C4-2B (cell line): ENCODE measurements around the gene RPTOR.

Experiments used
- H3K27ac ChIP-seq: fragments of 450-650 bp; 2 replicates; pipeline ENCODE4 v1.5.1; 2017
- ZFX ChIP-seq: fragments of 450-650 bp; IDR thresholded peaks from 2 replicates; pipeline ENCODE4 v1.6.1; 2017
- TF ChIP-seq, protein P1 (sequence below): fragments of 450-650 bp; conservative IDR thresholded peaks from 2 replicates; pipeline ENCODE4 v1.5.1; 2017; ENCODE audit warnings: mild to moderate bottlenecking

RPTOR gene

DNA sequence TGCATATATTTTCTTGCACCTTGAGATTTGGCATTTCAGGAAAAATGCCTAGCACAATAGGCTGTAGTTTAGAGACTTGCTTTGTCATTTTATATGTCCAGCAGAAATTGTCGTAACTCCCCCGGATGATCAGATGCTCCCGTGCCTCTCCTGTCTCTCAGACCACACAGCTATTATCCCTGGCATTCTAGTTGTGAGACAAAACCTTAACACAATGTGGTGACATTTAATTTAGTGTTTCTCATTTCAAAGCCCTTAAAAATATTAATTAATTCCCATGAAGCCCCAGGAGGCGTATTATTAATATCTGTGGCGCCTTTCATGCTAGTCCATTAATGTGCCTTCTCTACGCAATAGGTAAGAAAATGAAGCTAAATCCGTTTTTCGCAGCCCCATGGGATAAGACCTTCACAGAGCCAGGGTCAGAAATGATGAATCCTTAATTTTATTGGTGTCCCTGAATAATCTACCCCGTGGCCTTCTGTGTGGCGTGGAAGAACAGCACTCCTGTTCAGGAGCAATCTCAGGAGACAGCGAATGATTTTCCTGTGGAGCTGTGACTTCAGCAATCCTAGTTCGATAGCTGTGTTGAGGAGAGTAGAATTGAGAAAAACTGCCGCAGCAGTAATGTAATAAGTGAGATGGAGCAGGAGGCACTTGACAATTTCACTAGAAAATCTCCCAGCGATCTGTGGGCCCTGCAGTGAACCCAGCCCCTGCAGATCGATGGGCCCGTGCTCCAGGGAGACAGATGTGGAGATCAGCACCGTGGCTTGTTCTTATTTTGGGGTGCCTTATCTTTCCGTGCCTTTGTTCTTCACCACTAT is 157.9 kb downstream of the RPTOR start:
- H3K27ac ChIP-seq: no peak overlapping the region
- no peak for TF ChIP-seq ZFX
- TF ChIP-seq, protein P1, sequence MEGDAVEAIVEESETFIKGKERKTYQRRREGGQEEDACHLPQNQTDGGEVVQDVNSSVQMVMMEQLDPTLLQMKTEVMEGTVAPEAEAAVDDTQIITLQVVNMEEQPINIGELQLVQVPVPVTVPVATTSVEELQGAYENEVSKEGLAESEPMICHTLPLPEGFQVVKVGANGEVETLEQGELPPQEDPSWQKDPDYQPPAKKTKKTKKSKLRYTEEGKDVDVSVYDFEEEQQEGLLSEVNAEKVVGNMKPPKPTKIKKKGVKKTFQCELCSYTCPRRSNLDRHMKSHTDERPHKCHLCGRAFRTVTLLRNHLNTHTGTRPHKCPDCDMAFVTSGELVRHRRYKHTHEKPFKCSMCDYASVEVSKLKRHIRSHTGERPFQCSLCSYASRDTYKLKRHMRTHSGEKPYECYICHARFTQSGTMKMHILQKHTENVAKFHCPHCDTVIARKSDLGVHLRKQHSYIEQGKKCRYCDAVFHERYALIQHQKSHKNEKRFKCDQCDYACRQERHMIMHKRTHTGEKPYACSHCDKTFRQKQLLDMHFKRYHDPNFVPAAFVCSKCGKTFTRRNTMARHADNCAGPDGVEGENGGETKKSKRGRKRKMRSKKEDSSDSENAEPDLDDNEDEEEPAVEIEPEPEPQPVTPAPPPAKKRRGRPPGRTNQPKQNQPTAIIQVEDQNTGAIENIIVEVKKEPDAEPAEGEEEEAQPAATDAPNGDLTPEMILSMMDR: no peak

DNA sequence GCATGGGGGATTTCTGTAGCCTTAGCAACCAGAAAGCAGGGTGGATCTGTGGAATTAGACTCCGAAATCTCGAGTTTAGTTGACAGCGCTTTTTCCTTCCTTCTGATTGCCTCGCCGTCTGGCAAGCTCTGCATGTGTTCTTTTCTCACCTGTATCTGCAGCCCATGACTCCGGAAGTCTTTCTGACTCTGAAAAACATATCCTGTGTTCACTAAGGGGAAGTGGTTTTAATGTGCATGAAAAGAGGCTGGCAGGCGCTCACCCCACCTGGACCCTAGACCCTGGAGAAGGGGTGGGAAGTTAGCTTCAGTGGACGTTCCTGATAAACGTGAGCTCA is 158.5 kb downstream of the RPTOR start:
- H3K27ac ChIP-seq: no peak overlapping the region
- TF ChIP-seq, protein P1: no peak
- no peak for TF ChIP-seq ZFX

DNA sequence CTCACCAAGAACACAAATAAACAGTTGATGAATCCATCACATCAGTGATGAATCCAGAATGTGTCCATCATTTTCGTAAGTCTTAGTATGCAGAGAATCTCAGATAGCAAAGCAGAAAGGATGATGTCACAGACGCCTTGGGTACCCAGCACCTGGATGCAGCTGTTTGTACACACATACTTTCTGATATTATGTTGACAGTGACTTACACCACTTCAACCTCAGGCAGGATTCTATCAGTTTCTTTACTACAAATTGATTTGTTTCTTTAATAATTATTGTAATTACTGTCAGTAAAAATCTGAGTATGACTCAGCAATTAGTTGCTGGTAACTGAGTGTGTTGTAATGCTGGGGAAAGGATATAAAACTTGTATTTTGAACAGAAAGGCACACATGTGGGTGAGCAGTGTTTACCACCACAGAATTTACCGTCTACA is 159.8 kb downstream of the RPTOR start:
- H3K27ac ChIP-seq: no peak overlapping the region
- TF ChIP-seq, protein P1: no peak

DNA sequence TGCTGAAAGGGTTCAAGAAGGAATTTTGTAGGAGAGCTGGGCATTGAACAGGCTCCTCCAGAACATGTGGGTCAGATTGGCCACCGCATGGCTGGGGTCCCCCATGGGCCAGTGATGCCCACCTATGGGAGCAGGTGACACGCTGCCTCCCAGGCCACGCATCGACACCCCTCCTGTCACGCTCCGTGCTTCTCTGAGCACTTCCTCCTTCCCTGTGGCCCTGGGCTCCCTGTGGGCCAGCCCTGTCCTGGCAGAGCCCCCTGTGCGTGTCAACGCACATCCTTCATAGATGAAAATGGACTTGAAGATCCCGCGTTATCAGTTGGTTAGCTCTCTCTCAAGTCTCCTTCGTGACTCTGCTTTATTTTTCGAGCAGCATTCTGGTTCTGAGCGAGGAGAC is 160.3 kb downstream of the RPTOR start:
- TF ChIP-seq ZFX: no peak
- TF ChIP-seq, protein P1: no peak
- H3K27ac ChIP-seq: no peak overlapping the region

DNA sequence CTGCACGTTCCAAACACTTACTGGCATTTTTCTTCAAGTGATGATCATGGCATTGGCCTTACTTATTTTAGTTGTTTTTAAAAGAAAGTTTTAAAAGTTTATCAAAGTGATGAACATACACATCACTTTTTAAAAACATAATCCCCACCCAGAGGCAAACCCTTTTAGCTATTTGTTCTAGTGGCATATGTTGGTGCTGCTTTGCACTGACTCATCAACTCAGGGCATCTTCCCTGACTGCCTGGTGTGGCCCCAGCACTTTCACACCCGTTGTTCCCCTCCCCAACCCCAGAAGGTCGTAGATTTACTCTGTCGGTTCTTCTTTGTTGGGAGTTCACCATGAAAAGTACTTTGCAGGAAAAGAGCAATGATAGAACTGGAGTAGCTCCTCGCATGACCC is 161.3 kb downstream of the RPTOR start:
- TF ChIP-seq ZFX: no peak
- peak overlapping the region; percentile 44 for H3K27ac ChIP-seq

DNA sequence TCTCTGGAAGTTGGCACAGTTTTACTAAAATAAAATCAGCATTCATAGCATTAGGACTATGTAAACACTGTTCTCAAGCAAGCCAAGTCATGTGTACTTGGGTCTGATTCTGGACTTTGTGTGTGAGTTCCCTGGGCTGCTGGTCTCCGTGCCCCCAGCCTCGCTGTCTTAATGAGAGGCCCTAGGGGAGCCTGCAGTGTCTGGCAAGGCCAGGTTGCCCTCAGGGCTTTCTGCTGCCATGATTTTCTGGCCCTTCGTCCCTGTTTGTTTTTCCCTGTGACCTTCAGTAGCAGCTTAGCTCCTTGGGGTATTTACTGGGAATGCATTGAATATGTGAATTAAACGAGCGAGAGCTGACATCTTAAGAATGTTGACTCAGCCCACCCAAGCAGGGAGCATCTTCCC is 161.8 kb downstream of the RPTOR start:
- peak overlapping the region; percentile 44 for H3K27ac ChIP-seq

DNA sequence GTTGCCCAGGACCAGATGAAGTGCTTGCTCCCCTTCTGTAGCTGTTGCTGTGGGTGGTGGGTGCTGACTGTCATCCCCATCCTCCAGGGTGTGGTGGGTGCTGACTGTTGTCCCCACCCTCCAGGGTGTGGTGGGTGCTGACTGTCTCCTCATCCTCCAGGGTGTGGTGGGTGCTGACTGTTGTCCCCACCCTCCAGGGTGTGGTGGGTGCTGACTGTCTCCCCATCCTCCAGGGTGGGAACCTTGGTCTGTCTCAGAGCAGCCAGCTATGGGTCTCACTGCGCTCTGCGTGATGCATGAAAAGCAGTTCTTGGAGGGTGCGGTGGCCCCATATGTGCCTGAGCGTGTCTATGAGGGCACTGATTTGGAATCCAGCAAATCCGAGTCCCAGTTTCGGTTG is 163.8 kb downstream of the RPTOR start:
- TF ChIP-seq ZFX: no peak
- TF ChIP-seq, protein P1: no peak
- H3K27ac ChIP-seq: no peak overlapping the region

More for the DNA sequence above, 161.8 kb downstream of the RPTOR start:
- TF ChIP-seq ZFX: no peak
- TF ChIP-seq, protein P1: no peak
